ENCODE results near the gene RERE. TPM values are rescaled to one million over a fixed set of nuclear protein-coding genes. Genes with fewer than 3 reads are reported as not detected.
"Not testable (repeated sequence)": the region's sequence is repeated elsewhere in the genome, so short reads cannot be mapped to it uniquely, and the experiment has no call there.

Gene RERE
- total RNA-seq, 1 experiment from 2014 or later, result 10.3 TPM

DNA sequence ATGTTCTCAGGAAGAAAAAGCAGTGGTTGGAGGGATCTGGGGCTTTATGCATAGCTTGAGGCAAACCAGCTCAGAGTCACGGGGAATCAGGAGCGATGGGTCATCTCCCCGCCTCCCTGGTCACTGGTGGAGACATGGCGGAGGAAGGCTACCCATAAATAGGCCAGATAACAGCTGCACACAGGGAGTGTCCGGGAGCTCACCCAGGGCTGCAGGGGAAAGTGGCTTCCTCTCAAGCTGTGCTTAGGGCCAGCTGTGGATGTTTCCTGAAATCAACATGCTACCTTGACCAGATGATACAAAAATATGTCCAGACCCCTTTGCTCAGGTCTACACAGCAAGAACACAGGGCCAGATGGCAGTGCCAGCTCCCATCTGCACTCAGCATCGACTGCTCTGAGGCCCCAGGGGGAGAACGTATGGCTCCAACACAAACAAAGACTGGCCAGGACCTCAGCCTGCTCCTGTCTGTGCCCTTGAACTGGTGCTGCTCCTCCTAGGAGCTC, 27.1 kb upstream of the RERE start:
- peak; percentile 88 for DNase-seq (ENCODE audit: low read depth)

DNA sequence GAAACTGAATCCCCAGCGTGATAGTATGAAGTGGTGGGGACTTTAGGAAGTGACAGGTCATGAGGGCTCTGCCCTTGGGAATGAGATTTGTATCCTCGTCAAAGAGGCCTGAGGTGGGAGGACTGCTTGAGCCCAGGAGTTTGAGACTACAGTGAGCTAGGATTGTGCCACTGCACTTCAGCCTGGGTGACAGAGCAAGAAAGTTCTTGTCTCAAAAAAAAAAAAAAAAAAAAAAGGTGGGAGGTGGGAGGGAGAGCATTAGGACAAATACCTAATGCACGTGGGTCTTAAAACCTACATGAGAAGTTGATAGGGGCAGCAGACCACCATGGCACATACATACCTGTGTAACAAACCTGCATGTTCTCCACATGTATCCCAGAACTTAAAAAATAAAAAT, 24.0 kb upstream of the RERE start:
- no peak for DNase-seq (ENCODE audit: low read depth)

DNA sequence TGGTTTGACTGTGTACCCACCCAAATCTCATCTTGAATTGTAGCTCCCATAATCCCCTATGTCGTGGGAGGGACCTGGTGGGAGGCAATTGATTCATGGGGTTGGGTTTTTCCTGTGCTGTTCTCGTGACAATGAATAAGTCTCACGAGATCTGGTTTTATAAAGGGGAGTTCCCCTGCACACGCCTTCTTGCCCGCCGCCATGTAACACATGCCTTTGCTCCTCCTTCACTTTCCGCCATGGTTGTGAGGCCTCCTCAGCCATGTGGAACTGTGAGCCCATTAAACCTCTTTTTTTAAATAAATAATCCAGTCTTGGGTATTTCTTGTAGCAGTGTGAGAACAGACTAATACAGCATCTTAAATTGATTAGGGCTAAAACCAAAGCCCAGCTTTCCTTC, 22.6 kb upstream of the RERE start:
- no peak for DNase-seq (ENCODE audit: low read depth)

DNA sequence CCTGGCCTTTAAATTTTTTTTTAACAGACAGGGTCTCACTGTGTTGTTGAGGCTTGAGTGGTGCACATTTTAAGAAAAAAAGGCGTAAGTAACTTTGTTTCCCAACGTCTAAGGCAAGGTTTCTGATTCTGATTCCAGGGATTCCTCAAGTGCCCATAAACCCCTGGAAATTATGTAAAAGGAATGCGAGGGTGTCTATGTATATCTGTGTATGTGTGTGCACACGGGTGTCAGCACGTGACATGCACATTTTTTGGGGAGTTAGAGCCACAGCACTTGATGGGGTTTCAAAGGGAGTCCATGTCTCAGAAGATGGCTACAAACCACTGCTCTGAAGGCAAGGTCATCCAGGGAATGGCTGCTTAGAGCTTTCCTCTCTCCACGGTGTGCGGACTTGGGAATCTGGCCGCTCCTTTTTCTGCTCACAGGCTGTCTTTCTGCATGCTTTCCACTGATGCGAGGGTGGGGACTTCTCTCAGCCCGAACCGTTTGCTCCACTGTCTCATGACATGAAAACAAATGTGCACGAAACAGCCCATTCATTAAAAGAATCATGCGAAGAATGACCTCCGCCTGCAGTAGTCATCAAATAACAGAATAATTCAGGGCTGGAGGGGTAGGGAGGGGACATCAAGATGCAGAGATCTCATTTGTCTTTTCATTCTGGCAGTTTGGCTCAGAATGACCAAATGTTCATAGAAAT, 18.7 kb upstream of the RERE start:
- DNase-seq (ENCODE audit: low read depth), result no peak

GRCh38 chr1:8831340-8831739, 13.9 kb upstream of the RERE start:
- DNase-seq (ENCODE audit: low read depth), result no peak

DNA sequence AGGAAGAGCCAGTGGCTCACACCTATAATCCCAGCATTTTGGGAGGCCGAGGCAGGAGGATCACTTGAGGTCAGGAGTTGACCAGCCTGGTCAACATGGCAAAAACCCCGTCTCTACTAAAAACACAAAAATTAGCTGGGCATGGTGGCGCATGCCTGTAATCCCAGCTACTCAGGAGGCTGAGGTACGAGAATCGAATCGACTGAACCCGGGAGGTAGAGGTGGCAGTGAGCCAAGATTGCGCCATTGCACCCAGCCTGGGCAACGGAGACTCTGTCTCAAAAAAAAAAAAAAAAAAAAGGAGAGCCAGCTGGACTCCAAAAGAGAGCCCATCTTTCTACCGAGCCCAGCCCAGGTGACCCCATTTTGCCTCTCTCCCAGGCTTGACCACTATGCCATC, 13.3 kb upstream of the RERE start:
- DNase-seq (ENCODE audit: low read depth), result not testable (repeated sequence)

DNA sequence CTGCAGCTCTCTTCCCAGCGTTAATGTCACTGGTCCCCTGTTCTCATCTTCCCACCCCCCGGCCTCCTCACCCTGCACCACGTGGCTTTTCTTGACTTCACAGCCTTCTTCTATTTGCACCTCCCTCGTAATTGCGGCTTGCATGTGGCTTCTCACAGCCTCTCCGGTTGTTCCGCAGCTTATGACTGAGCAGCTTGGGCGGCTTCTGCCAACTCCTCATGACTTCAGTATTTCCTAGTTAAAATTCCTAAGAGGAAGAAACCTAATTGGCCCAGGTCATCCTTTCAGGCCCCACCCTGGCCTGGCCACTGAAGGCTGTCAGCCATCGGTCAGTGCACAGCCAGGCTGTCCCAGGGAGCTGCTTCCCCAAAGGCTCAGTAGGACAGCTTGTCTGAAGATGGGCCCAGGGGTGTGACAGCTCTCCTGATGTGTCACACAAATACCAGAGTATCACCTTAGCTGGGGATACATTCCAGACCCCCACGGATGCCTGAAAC, 8.6 kb upstream of the RERE start:
- peak; percentile 73 for DNase-seq (ENCODE audit: low read depth)

- no peak for DNase-seq (ENCODE audit: low read depth)
Measured at GRCh38 chr1:8823295-8823664, 5.8 kb upstream of the RERE start.

DNA sequence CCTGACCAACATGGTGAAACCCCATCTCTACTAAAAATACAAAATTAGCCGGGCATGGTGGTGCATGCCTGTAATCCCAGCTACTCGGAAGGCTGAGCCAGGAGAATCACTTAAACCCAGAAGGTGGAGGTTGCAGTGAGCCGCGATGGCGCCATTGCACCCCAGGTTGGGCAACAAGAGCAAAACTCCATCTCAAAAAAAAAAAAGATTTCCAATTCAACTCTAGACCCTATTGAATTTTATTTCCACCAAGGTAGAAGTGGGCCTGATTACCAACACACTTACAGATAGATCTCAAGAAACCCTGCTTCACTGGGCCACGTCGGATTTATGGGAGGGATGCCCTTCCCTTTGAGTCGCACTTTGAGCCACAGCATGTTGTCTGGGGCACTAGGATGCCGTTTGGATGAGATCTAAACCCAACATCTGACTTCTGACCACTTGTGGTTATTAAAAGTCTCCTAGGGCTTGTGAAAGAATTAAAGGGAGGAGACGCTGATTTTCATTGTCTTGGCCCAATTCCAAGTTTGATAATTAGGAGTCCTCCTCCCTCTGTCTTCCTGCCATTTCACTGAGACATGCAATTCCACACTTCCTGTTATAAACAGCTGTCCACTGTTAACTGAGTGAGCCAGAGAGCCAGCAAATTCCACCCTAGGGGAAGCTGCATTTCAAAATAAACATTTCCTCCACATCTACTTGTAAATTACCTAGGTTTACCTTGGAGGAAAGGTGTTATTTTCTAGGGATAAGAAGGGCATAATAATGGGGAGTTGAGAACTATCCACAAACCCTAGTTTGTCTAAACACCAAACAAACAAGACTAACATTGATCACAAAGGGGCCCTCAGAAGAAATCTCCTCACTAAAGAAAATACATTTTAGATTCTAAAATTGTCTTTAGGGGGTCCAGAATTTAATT, 5.2 kb upstream of the RERE start:
- DNase-seq (ENCODE audit: low read depth), result peak; percentile 97

GRCh38 chr1:8821084-8821483, 3.6 kb upstream of the RERE start:
- no peak for DNase-seq (ENCODE audit: low read depth)

GRCh38 chr1:8818789-8819188, 1.3 kb upstream of the RERE start:
- not testable (repeated sequence) for DNase-seq (ENCODE audit: low read depth)

DNA sequence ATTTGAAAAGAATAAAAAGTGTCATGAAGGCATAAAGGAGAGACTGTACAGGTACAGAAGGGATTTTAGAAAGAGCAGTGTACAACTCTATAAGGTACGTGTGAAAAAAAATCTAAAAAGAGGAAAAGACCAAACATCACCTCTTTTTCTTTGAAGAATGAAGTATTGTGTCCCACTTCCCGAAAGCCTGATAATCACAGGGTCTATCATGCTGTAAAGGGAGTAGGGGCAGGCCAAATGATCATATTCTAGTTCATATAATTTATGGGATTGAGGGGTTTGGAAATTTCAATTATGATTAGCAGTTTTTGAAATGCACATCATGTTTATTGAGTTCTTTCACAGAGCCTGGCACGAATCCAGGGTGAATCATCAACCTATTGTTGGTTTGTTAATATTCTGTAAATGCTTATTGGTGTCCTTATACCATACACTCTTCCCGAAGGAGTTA, 910 bp upstream of the RERE start:
- DNase-seq (ENCODE audit: low read depth), result peak; percentile 71

- DNase-seq (ENCODE audit: low read depth), result no peak
Measured at GRCh38 chr1:8816831-8817411, 519 bp downstream of the RERE start.

- no peak for DNase-seq (ENCODE audit: low read depth)
Measured at GRCh38 chr1:8816264-8816663, 1.2 kb downstream of the RERE start.

GRCh38 chr1:8815582-8816151, 1.8 kb downstream of the RERE start:
- peak; percentile 34 for DNase-seq (ENCODE audit: low read depth)

DNA sequence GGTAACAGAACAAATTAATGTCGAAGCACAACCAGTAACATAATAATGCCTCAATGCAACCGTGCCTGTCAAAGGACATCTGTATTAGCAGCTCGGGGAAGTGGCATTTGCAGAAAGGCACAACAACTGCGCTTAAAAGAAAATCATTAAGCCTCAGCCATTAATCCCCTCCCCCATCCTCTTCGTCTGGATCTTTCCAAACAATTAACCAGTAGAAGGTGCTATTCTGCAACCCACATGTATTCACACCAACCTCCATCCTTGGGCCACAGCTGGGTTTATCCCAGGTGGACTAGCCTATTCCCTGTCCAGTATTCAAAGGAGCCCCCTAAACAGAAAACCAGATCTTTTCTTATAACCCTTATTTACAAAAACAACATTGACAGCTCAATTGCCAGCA, 2.6 kb downstream of the RERE start:
- no peak for DNase-seq (ENCODE audit: low read depth)

- no peak for DNase-seq (ENCODE audit: low read depth)
Measured at GRCh38 chr1:8813991-8814390, 3.4 kb downstream of the RERE start.

DNA sequence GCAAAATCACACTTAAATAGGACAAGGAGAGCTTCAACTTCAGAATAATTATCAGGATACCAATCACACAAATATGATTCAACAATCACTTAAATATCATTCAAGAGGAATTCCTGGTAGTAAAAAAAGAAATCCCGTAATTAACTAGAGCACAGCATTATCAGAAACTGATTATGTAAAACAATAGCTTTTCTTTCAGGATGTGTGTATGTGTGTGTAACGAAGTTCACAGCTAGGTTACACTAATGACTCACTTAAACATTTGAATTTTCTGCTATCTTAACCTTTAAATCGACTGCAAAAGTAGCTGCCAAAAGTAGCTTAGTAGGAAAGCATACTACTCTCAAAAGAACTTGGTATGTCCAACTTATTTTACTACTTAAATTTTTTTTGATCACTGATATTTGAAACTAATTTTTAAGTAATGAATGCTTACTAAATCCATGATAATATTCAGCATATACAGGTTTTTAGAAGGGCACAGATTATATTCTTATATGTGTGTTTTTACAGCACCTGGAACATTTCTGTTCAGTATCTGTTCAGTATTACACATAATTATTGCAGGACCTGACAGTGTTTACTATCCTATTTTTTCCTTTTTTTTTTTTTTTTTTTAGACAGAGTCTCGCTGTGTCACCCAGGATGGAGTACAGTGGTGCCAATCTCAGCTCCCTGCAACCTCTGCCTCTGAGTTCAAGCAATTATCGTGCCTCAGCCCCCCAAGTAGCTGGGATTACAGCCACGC, 4.2 kb downstream of the RERE start:
- no peak for DNase-seq (ENCODE audit: low read depth)

GRCh38 chr1:8812081-8812480, 5.4 kb downstream of the RERE start:
- DNase-seq (ENCODE audit: low read depth), result no peak

GRCh38 chr1:8810987-8811386, 6.5 kb downstream of the RERE start:
- no peak for DNase-seq (ENCODE audit: low read depth)

- DNase-seq (ENCODE audit: low read depth), result no peak
Measured at GRCh38 chr1:8809342-8809736, 8.1 kb downstream of the RERE start.

All from RPMI7951 (cell line).